Lower leg skin (tissue), 4 donors: Measurements from ENCODE around the gene SNRPD2. TPM values are rescaled to one million over a fixed set of nuclear protein-coding genes. Genes with fewer than 3 reads are reported as not detected.

Experiments
- DNase-seq, 2 donors: peaks; one replicate each; pipeline ENCODE4 v3.0.0-alpha.2; 2019; ENCODE audit warnings: low spot score in 2 of 2
- H3K4me3 ChIP-seq: fragments of 200-600 bp; sonication (generic); 2 replicates; pipeline ENCODE4 v1.5.1; 2017; ENCODE audit warnings: mild to moderate bottlenecking, low read depth; ENCODE audit not compliant: poor library complexity, severe bottlenecking
- POLR2A ChIP-seq, 2 donors: fragments of 450-650 bp; IDR thresholded peaks; one replicate each; pipeline ENCODE4 v1.6.1; 2016 to 2017; ENCODE audit warnings: antibody characterized with exemption in 2 of 2, mild to moderate bottlenecking in 1 of 2, moderate library complexity in 1 of 2
- WGBS, 2 donors: methylation state at CpG; one replicate each; pipeline ENCODE4 v1.1.5; 2018; 5-methylcytosine and 5-hydroxymethylcytosine counted together
- intact Hi-C: fragments of 100-400 bp; cut with DNase I; formaldehyde crosslinking; loops from one replicate; pipeline ENCODE4 v1.15.0; 2023; ENCODE audit warnings: low total_unique reads
- total RNA-seq, 4 donors: library from RNA; depleted of rRNA; stranded (reverse); fragments of >200 nt; gene quantifications; one replicate each; pipeline ENCODE4 v1.1.0, GENCODE V29; 2016
- TF ChIP-seq, protein P1 (sequence below), 3 donors: fragments of 450-650 bp; IDR thresholded peaks; one replicate each; pipeline ENCODE4 v1.5.1; 2016; ENCODE audit warnings: antibody characterized with exemption in 3 of 3, mild to moderate bottlenecking in 3 of 3, moderate library complexity in 2 of 3

Gene SNRPD2
- total RNA-seq, 4 donors from 2014 or later = 144 to 223 (median 161) TPM

GRCh38 chr19:45643927-45644771 lies 47.6 kb downstream of the SNRPD2 start:
- 49 to 53% methylated on average over 14 of the region's 14 CpGs for WGBS, 2 donors
- TF ChIP-seq, protein P1, sequence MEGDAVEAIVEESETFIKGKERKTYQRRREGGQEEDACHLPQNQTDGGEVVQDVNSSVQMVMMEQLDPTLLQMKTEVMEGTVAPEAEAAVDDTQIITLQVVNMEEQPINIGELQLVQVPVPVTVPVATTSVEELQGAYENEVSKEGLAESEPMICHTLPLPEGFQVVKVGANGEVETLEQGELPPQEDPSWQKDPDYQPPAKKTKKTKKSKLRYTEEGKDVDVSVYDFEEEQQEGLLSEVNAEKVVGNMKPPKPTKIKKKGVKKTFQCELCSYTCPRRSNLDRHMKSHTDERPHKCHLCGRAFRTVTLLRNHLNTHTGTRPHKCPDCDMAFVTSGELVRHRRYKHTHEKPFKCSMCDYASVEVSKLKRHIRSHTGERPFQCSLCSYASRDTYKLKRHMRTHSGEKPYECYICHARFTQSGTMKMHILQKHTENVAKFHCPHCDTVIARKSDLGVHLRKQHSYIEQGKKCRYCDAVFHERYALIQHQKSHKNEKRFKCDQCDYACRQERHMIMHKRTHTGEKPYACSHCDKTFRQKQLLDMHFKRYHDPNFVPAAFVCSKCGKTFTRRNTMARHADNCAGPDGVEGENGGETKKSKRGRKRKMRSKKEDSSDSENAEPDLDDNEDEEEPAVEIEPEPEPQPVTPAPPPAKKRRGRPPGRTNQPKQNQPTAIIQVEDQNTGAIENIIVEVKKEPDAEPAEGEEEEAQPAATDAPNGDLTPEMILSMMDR (IDR thresholded peaks at IDR 0.05) = no peak
- no peak for TF ChIP-seq POLR2A (IDR thresholded peaks at IDR 0.05)
- no peak for DNase-seq
- H3K4me3 ChIP-seq = no peak overlapping the region
- intact Hi-C loops = loop anchor here (5.0 to 10.0 kb wide), 3 partner anchors 37 to 119 kb away; no protein-coding TSS in a partner anchor

- 13 to 15% methylated on average over 39 of the region's 39 CpGs for WGBS, 2 donors
- DNase-seq = peak; percentile 73 to 97
- TF ChIP-seq, protein P1 (IDR thresholded peaks at IDR 0.05) = peak in 1 of 3 donors; percentile 95
- TF ChIP-seq POLR2A (IDR thresholded peaks at IDR 0.05) = no peak
- intact Hi-C loops = loop anchor here (5.0 to 10.0 kb wide), 3 partner anchors 36 to 118 kb away; no protein-coding TSS in a partner anchor
- no peak overlapping the region for H3K4me3 ChIP-seq
Measured at GRCh38 chr19:45643024-45643926, 48.5 kb downstream of the SNRPD2 start.

GRCh38 chr19:45641274-45642105 lies 50.3 kb downstream of the SNRPD2 start:
- no peak for TF ChIP-seq POLR2A (IDR thresholded peaks at IDR 0.05)
- TF ChIP-seq, protein P1 (IDR thresholded peaks at IDR 0.05) = no peak
- DNase-seq = peak; percentile 91 to 97

GRCh38 chr19:45640849-45641273 lies 50.9 kb downstream of the SNRPD2 start:
- no peak for TF ChIP-seq POLR2A (IDR thresholded peaks at IDR 0.05)
- TF ChIP-seq, protein P1 (IDR thresholded peaks at IDR 0.05) = no peak
- no peak overlapping the region for H3K4me3 ChIP-seq
- DNase-seq = peak; percentile 32 to 91
- intact Hi-C loops = loop anchor here (5.0 to 10.0 kb wide), 3 partner anchors 34 to 116 kb away; no protein-coding TSS in a partner anchor
- 41 to 44% methylated on average over 17 of the region's 17 CpGs for WGBS, 2 donors

More at GRCh38 chr19:45641274-45642105, 50.3 kb downstream of the SNRPD2 start:
- no peak overlapping the region for H3K4me3 ChIP-seq
- WGBS, 2 donors = 1 to 5% methylated on average over 34 to 38 of the region's 40 CpGs
- intact Hi-C loops = loop anchor here (5.0 to 10.0 kb wide), 3 partner anchors 34 to 117 kb away; no protein-coding TSS in a partner anchor
